ENCODE data around the gene COL25A1.
"Not testable (repeated sequence)": the region's sequence is repeated elsewhere in the genome, so short reads cannot be mapped to it uniquely, and the experiment has no call there.

The COL25A1 gene

DNA sequence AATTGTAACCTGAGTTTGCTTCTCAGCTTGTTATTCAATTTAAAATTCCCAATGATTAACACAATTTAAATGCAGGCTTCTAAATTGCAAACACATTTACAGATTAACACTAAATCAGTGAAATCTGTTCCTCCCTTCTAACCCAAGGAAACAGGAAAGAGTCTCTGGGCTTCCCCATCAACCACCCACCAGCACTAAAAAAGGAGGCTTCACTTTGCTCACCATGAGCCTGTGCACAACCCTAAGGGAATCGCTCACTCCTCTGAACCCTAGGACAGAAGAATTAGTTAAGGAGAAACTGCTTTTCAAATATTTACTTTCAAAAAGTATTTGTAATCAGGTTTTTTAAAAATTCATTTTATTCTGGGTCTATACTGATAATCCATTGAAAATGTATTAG lies 155.3 kb downstream of the COL25A1 start:
- no peak for DNase-seq (ENCODE audit: low spot score)
- in situ Hi-C loops (cut with MboI; ENCODE audit: low sequenced_read_pairs, unreplicated experiment): no loop called here
- TF ChIP-seq, protein P1, sequence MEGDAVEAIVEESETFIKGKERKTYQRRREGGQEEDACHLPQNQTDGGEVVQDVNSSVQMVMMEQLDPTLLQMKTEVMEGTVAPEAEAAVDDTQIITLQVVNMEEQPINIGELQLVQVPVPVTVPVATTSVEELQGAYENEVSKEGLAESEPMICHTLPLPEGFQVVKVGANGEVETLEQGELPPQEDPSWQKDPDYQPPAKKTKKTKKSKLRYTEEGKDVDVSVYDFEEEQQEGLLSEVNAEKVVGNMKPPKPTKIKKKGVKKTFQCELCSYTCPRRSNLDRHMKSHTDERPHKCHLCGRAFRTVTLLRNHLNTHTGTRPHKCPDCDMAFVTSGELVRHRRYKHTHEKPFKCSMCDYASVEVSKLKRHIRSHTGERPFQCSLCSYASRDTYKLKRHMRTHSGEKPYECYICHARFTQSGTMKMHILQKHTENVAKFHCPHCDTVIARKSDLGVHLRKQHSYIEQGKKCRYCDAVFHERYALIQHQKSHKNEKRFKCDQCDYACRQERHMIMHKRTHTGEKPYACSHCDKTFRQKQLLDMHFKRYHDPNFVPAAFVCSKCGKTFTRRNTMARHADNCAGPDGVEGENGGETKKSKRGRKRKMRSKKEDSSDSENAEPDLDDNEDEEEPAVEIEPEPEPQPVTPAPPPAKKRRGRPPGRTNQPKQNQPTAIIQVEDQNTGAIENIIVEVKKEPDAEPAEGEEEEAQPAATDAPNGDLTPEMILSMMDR (IDR thresholded peaks at IDR 0.05; ENCODE audit: borderline replicate concordance, control extremely low read depth, extremely low read depth, insufficient read depth, missing control alignments): no peak

GRCh38 chr4:109146499-109146898 lies 156.0 kb downstream of the COL25A1 start:
- DNase-seq (ENCODE audit: low spot score): no peak
- in situ Hi-C loops (cut with MboI; ENCODE audit: low sequenced_read_pairs, unreplicated experiment): no loop called here
- TF ChIP-seq, protein P1 (IDR thresholded peaks at IDR 0.05; ENCODE audit: borderline replicate concordance, control extremely low read depth, extremely low read depth, insufficient read depth, missing control alignments): no peak

- not testable (repeated sequence) for DNase-seq (ENCODE audit: low spot score)
Observed at GRCh38 chr4:109138125-109138524, 164.3 kb downstream of the COL25A1 start.

DNA sequence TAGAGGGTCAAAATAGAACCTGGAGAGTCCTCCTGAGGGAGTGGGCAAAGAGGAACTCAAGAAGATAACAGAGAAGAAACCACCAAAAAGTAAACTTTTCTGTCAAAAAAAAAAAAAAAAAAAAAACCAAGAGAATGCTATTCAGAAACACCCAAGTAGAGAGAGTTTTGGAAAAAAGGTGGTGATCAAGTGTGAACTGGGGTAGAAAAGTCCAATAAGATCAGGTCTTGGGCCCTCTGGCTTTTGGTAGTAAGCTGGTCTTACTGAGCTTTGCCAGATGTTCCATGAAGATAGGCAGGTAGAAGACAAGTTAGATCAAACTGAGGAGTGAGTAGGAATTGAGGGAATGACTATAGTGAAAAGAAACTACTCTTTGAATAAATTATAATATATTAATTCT lies 167.5 kb downstream of the COL25A1 start:
- DNase-seq (ENCODE audit: low spot score): no peak
- in situ Hi-C loops (cut with MboI; ENCODE audit: low sequenced_read_pairs, unreplicated experiment): no loop called here
- TF ChIP-seq, protein P1 (IDR thresholded peaks at IDR 0.05; ENCODE audit: borderline replicate concordance, control extremely low read depth, extremely low read depth, insufficient read depth, missing control alignments): no peak

More at GRCh38 chr4:109138125-109138524, 164.3 kb downstream of the COL25A1 start:
- in situ Hi-C loops (cut with MboI; ENCODE audit: low sequenced_read_pairs, unreplicated experiment): not testable (repeated sequence)

DNA sequence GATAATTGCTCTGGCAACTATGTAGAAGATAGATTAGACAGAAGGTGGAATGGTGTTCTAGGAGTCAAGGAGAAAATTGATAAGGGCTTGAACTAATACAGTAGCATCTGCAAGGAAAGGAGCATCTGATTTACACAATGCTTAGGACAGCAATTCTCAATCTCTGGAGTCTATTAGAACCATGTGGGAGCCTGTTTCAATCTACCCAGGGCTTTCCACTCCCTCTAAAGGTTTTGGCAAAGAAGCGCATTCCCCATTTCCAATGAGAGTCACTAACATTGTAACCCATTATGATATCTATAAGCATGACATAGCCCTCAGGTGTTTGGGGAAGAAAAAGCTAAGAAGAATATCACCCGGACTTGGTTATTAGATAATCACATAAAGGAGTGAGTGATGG lies 168.2 kb downstream of the COL25A1 start:
- no peak for DNase-seq (ENCODE audit: low spot score)
- in situ Hi-C loops (cut with MboI; ENCODE audit: low sequenced_read_pairs, unreplicated experiment): no loop called here
- TF ChIP-seq, protein P1 (IDR thresholded peaks at IDR 0.05; ENCODE audit: borderline replicate concordance, control extremely low read depth, extremely low read depth, insufficient read depth, missing control alignments): no peak

- TF ChIP-seq, protein P1 (IDR thresholded peaks at IDR 0.05; ENCODE audit: borderline replicate concordance, control extremely low read depth, extremely low read depth, insufficient read depth, missing control alignments): no peak
- in situ Hi-C loops (cut with MboI; ENCODE audit: low sequenced_read_pairs, unreplicated experiment): no loop called here
- no peak for DNase-seq (ENCODE audit: low spot score)
Observed at GRCh38 chr4:109131559-109131958, 170.9 kb downstream of the COL25A1 start.

GRCh38 chr4:109128589-109128988 lies 173.9 kb downstream of the COL25A1 start:
- TF ChIP-seq, protein P1 (IDR thresholded peaks at IDR 0.05; ENCODE audit: borderline replicate concordance, control extremely low read depth, extremely low read depth, insufficient read depth, missing control alignments): no peak
- DNase-seq (ENCODE audit: low spot score): no peak
- in situ Hi-C loops (cut with MboI; ENCODE audit: low sequenced_read_pairs, unreplicated experiment): no loop called here

All from GM13976 (cell line).